Neural progenitor cell (in vitro differentiated cells): ENCODE results near the gene C19orf67. TPM values are rescaled to one million over a fixed set of nuclear protein-coding genes. Genes with fewer than 3 reads are reported as not detected.
A peak's percentile ranks its signal among the peaks of the same experiment; 100 is the strongest.

ENCODE experiments used
- DNase-seq: peaks from one replicate; pipeline ENCODE4 v3.0.0-alpha.2; 2016; ENCODE audit warnings: low spot score
- H2AFZ ChIP-seq: fragments of 200-600 bp; sonication (generic); replicated peaks from 2 replicates; pipeline ENCODE4 v1.6.1; 2016; ENCODE audit warnings: antibody characterized with exemption
- H3F3A ChIP-seq: fragments of 200-600 bp; sonication (generic); 2 replicates; pipeline ENCODE4 v1.6.1; 2016; ENCODE audit warnings: antibody characterized with exemption, low read depth
- H3K27ac ChIP-seq: fragments of 200-600 bp; sonication (generic); 2 replicates; pipeline ENCODE4 v1.5.1; 2016; ENCODE audit warnings: mild to moderate bottlenecking
- H3K27me3 ChIP-seq: fragments of 200-600 bp; sonication (generic); 2 replicates; pipeline ENCODE4 v1.6.1; 2016; ENCODE audit warnings: mild to moderate bottlenecking, moderate library complexity
- H3K36me3 ChIP-seq: fragments of 200-600 bp; sonication (generic); 2 replicates; pipeline ENCODE4 v1.5.1; 2016
- H3K4me1 ChIP-seq: fragments of 200-600 bp; sonication (generic); 2 replicates; pipeline ENCODE4 v1.6.1; 2016; ENCODE audit warnings: mixed run types
- H3K4me2 ChIP-seq: fragments of 200-600 bp; sonication (generic); 2 replicates; pipeline ENCODE4 v1.6.1; 2016
- H3K4me3 ChIP-seq: fragments of 200-600 bp; sonication (generic); 2 replicates; pipeline ENCODE4 v1.5.1; 2016
- H3K79me2 ChIP-seq: fragments of 200-600 bp; sonication (generic); 2 replicates; pipeline ENCODE4 v1.6.1; 2016; ENCODE audit warnings: low read depth
- H3K9ac ChIP-seq: fragments of 200-600 bp; sonication (generic); 2 replicates; pipeline ENCODE4 v1.6.1; 2016
- H3K9me3 ChIP-seq: fragments of 200-600 bp; sonication (generic); 2 replicates; pipeline ENCODE4 v1.5.1; 2016; ENCODE audit warnings: low read depth
- H4K20me1 ChIP-seq: fragments of 200-600 bp; sonication (generic); 2 replicates; pipeline ENCODE4 v1.6.1; 2016; ENCODE audit warnings: low read depth
- H3K27ac Mint-ChIP-seq: 3 replicates; pipeline ENCODE4 v1.8.0; 2021; ENCODE audit warnings: mixed read lengths
- H3K27me3 Mint-ChIP-seq: 2 replicates; pipeline ENCODE4 v1.8.0; 2022; ENCODE audit warnings: low read depth, mild to moderate bottlenecking, inconsistent platforms, moderate library complexity, mixed read lengths; ENCODE audit not compliant: insufficient read depth
- H3K36me3 Mint-ChIP-seq: 3 replicates; pipeline ENCODE4 v1.8.0; 2021; ENCODE audit warnings: mixed read lengths
- H3K4me1 Mint-ChIP-seq: 3 replicates; pipeline ENCODE4 v1.8.0; 2021; ENCODE audit warnings: mixed read lengths
- H3K4me3 Mint-ChIP-seq: 3 replicates; pipeline ENCODE4 v1.8.0; 2021; ENCODE audit warnings: mild to moderate bottlenecking, moderate library complexity, mixed read lengths
- H3K9me3 Mint-ChIP-seq: 3 replicates; pipeline ENCODE4 v1.8.0; 2020; ENCODE audit warnings: mixed read lengths
- CTCF ChIP-seq: fragments of 200-600 bp; sonication (generic); IDR thresholded peaks from 2 replicates; pipeline ENCODE4 v1.5.1; 2017; ENCODE audit warnings: antibody characterized with exemption, mild to moderate bottlenecking
- EZH2 ChIP-seq: fragments of 200-600 bp; sonication (generic); IDR thresholded peaks from 2 replicates; pipeline ENCODE4 v1.6.1; 2017; ENCODE audit warnings: antibody characterized with exemption, mild to moderate bottlenecking, moderate library complexity
- EZH2phosphoT487 ChIP-seq: fragments of 200-600 bp; sonication (generic); IDR thresholded peaks from 2 replicates; pipeline ENCODE4 v1.6.1; 2017; ENCODE audit warnings: antibody characterized with exemption
- total RNA-seq: library from RNA; depleted of rRNA; stranded (reverse); fragments of >200 nt; gene quantifications from 2 replicates; pipeline ENCODE4 v1.2.3, GENCODE V29; 2015; ENCODE audit warnings: low replicate concordance

Gene C19orf67
- total RNA-seq: not detected in 2 replicates

GRCh38 chr19:14085309-14085995 is at the start of gene C19orf67:
TSS of gene C19orf67 (minus strand) at chr19:14085783. CDS start at chr19:14085627, 156 bp downstream.
- no peaks in the 10 kb centered on the region for H3K79me2 ChIP-seq
- DNase-seq: peak; percentile 36
- Mint-ChIP-seq H3K4me3 (peak within 1 kb of the TSS; percentile 55), H3K27me3 (peaks cover 9% of the 10 kb centered on the region), H3K27ac (no peak within 1 kb of the TSS), H3K9me3 (no peaks in the 10 kb centered on the region), H3K4me1 (peaks cover 15% of the 10 kb centered on the region), H3K36me3 (peaks cover 12% of the 10 kb centered on the region)
- peak within 1 kb of the TSS; percentile 38 for H3K4me3 ChIP-seq
- no peak for TF ChIP-seq CTCF
- no peak for TF ChIP-seq EZH2
- TF ChIP-seq EZH2phosphoT487: no peak
- no peak within 1 kb of the TSS for H2AFZ ChIP-seq
- H3K27me3 ChIP-seq: peaks cover 67% of the 10 kb centered on the region
- H3K9me3 ChIP-seq: no peaks in the 10 kb centered on the region
- no peaks in the 10 kb centered on the region for H3K36me3 ChIP-seq
- peaks cover 5% of the 10 kb centered on the region for H3K4me1 ChIP-seq
- H3K4me2 ChIP-seq: peak within 1 kb of the TSS; percentile 72
- peaks cover 20% of the 10 kb centered on the region for H4K20me1 ChIP-seq
- H3K27ac ChIP-seq: no peak within 1 kb of the TSS
- no peak within 1 kb of the TSS for H3K9ac ChIP-seq
- H3F3A ChIP-seq: peaks cover 42% of the 10 kb centered on the region

- H3F3A ChIP-seq: peaks cover 39% of the 10 kb centered on the region
- H3K79me2 ChIP-seq: peaks cover 40% of the 10 kb centered on the region
- H3K4me3 Mint-ChIP-seq: peak overlapping the region; percentile 94
- H3K4me2 ChIP-seq: peak overlapping the region; percentile 86
- H3K9me3 Mint-ChIP-seq: no peaks in the 10 kb centered on the region
- no peak for TF ChIP-seq CTCF
- no peak for TF ChIP-seq EZH2phosphoT487
- TF ChIP-seq EZH2: no peak
- H3K27me3 Mint-ChIP-seq: peaks cover 5% of the 10 kb centered on the region
- H3K36me3 Mint-ChIP-seq: peaks cover 7% of the 10 kb centered on the region
- no peaks in the 10 kb centered on the region for H3K27me3 ChIP-seq
- peaks cover 26% of the 10 kb centered on the region for H4K20me1 ChIP-seq
- H3K4me1 ChIP-seq: peaks cover 22% of the 10 kb centered on the region
- no peaks in the 10 kb centered on the region for H3K36me3 ChIP-seq
- peak overlapping the region; percentile 75 for H3K4me3 ChIP-seq
- no peak for DNase-seq
- H3K4me1 Mint-ChIP-seq: peaks cover 34% of the 10 kb centered on the region
- peak overlapping the region; percentile 9 for H3K9ac ChIP-seq
- no peak overlapping the region for H2AFZ ChIP-seq
- H3K27ac Mint-ChIP-seq: peak overlapping the region; percentile 93
- H3K27ac ChIP-seq: no peak overlapping the region
- no peaks in the 10 kb centered on the region for H3K9me3 ChIP-seq
Measured at GRCh38 chr19:14135355-14135754, 49.8 kb upstream of the C19orf67 start.

GRCh38 chr19:14127929-14128509 is 42.4 kb upstream of the C19orf67 start:
- DNase-seq: no peak
- Histone ChIP-seq H3K4me1 (no peaks in the 10 kb centered on the region), H3F3A (peaks cover 8% of the 10 kb centered on the region), H3K36me3 (peaks cover 7% of the 10 kb centered on the region), H2AFZ (no peak overlapping the region), H3K4me3 (no peak overlapping the region), H3K9me3 (no peaks in the 10 kb centered on the region), H4K20me1 (peaks cover 14% of the 10 kb centered on the region), H3K79me2 (peaks cover 11% of the 10 kb centered on the region), H3K27me3 (no peaks in the 10 kb centered on the region), H3K9ac (no peak overlapping the region), H3K27ac (no peak overlapping the region), H3K4me2 (no peak overlapping the region)
- peaks cover 14% of the 10 kb centered on the region for H3K36me3 Mint-ChIP-seq
- no peaks in the 10 kb centered on the region for H3K9me3 Mint-ChIP-seq
- H3K27me3 Mint-ChIP-seq: peaks cover 2% of the 10 kb centered on the region
- no peaks in the 10 kb centered on the region for H3K4me1 Mint-ChIP-seq
- no peak overlapping the region for H3K4me3 Mint-ChIP-seq
- TF ChIP-seq EZH2: no peak
- no peak for TF ChIP-seq CTCF
- TF ChIP-seq EZH2phosphoT487: no peak
- no peak overlapping the region for H3K27ac Mint-ChIP-seq
